Bronchial epithelial cell (primary cell): Measurements from ENCODE around the gene TAS2R4. TPM values are rescaled to one million over a fixed set of nuclear protein-coding genes. Genes with fewer than 3 reads are reported as not detected.

Experiments
- DNase-seq: peaks from one replicate; pipeline ENCODE4 v3.0.0-alpha.2; 2010; ENCODE audit warnings: low read depth
- FAIRE-seq: peaks from 2 replicates; lab custom pipeline; 2011; peaks lifted over from hg19 to GRCh38; lab: Jason Lieb, UNC
- H3K27me3 ChIP-seq: 2 replicates; pipeline ENCODE4 v1.5.1; 2011; ENCODE audit warnings: low read length; ENCODE audit not compliant: control insufficient read depth, insufficient read depth
- H3K36me3 ChIP-seq: 2 replicates; pipeline ENCODE4 v1.5.1; 2011; ENCODE audit warnings: low read length; ENCODE audit not compliant: control insufficient read depth, insufficient read depth
- H3K4me3 ChIP-seq: 2 replicates; pipeline ENCODE4 v1.5.1; 2011; ENCODE audit warnings: mild to moderate bottlenecking, low read depth, low read length, control low read depth
- CTCF ChIP-seq: IDR thresholded peaks from 2 replicates; pipeline ENCODE4 v1.5.1; 2011; ENCODE audit warnings: mild to moderate bottlenecking, moderate library complexity, low read length, control low read depth, inconsistent platforms; ENCODE audit not compliant: insufficient read depth, severe bottlenecking
- total RNA-seq: library from RNA; depleted of rRNA; stranded (reverse); fragments of >200 nt; gene quantifications from 2 replicates; pipeline ENCODE4 v1.2.1, GENCODE V29; 2014

TAS2R4 gene
- 1.8 and 5.4 TPM in 2 replicates for total RNA-seq

- FAIRE-seq: no peak
- H3K4me3 ChIP-seq: no peak within 1 kb of the TSS
- no peaks in the 10 kb centered on the region for H3K36me3 ChIP-seq
- no peak for DNase-seq
- no peak for TF ChIP-seq CTCF
- H3K27me3 ChIP-seq: no peaks in the 10 kb centered on the region
Measured at GRCh38 chr7:141776374-141776773, at the start of gene TAS2R4. TAS2R4 (plus strand) TSS chr7:141776674; CDS start chr7:141778489, 1,815 bp downstream.

- TF ChIP-seq CTCF: no peak
- FAIRE-seq (no peak), DNase-seq (no peak)
- H3K27me3 ChIP-seq: no peaks in the 10 kb centered on the region
- H3K36me3 ChIP-seq: no peaks in the 10 kb centered on the region
- H3K4me3 ChIP-seq: no peak overlapping the region
Measured at GRCh38 chr7:141729020-141729419, 47.5 kb upstream of the TAS2R4 start.

GRCh38 chr7:141731476-141732149, 44.9 kb upstream of the TAS2R4 start:
- no peak for FAIRE-seq

GRCh38 chr7:141737118-141737835, 39.2 kb upstream of the TAS2R4 start:
- H3K36me3 ChIP-seq: peaks cover 9% of the 10 kb centered on the region
- FAIRE-seq (no peak), DNase-seq (peak; percentile 8)
- TF ChIP-seq CTCF: no peak
- H3K4me3 ChIP-seq: peak overlapping the region; percentile 80
- no peaks in the 10 kb centered on the region for H3K27me3 ChIP-seq

More at GRCh38 chr7:141731476-141732149, 44.9 kb upstream of the TAS2R4 start:
- Histone ChIP-seq H3K27me3 (no peaks in the 10 kb centered on the region), H3K4me3 (no peak overlapping the region), H3K36me3 (no peaks in the 10 kb centered on the region)
- TF ChIP-seq CTCF: no peak
- no peak for DNase-seq

- no peaks in the 10 kb centered on the region for H3K27me3 ChIP-seq
- peak within 1 kb of the TSS; percentile 80 for H3K4me3 ChIP-seq
- FAIRE-seq (peak; percentile 62), DNase-seq (peak; percentile 88)
- H3K36me3 ChIP-seq: peaks cover 10% of the 10 kb centered on the region
- peak; percentile 67 for TF ChIP-seq CTCF
Measured at GRCh38 chr7:141737836-141738591, 38.5 kb upstream of the TAS2R4 start, which contains the start of gene SSBP1. SSBP1 (plus strand) TSS chr7:141738358; CDS start chr7:141739167, 809 bp downstream.
